NOMO-1 (cell line): Measurements from ENCODE around the gene SHROOM3.

Experiments used
- DNase-seq, 2 experiments: peaks; one replicate each; lab custom pipeline; 2025; ENCODE audit not compliant: unreplicated experiment in 2 of 2; lab: John Stamatoyannopoulos, UW

The SHROOM3 gene

GRCh38 chr4:76736414-76736813, 301.4 kb downstream of the SHROOM3 start:
- DNase-seq = peak; percentile 36 to 85

- DNase-seq = no peak
Observed at GRCh38 chr4:76737180-76737579, 302.2 kb downstream of the SHROOM3 start.

DNA sequence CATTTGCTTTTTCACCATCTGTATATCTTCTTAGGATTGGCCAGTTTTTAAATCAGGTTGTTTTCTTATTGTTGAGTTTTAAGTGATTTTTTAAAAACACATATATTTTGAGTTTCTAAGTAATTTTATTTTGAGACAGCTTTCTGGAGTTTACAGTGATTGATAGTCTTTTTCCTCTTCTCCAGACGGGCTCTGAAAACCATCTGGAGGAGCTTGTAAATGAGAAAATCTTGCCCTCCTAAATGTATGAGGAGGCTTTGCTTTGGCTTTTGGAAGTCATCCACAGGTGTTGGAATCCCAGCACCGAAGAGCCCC, 302.7 kb downstream of the SHROOM3 start:
- no peak for DNase-seq

DNA sequence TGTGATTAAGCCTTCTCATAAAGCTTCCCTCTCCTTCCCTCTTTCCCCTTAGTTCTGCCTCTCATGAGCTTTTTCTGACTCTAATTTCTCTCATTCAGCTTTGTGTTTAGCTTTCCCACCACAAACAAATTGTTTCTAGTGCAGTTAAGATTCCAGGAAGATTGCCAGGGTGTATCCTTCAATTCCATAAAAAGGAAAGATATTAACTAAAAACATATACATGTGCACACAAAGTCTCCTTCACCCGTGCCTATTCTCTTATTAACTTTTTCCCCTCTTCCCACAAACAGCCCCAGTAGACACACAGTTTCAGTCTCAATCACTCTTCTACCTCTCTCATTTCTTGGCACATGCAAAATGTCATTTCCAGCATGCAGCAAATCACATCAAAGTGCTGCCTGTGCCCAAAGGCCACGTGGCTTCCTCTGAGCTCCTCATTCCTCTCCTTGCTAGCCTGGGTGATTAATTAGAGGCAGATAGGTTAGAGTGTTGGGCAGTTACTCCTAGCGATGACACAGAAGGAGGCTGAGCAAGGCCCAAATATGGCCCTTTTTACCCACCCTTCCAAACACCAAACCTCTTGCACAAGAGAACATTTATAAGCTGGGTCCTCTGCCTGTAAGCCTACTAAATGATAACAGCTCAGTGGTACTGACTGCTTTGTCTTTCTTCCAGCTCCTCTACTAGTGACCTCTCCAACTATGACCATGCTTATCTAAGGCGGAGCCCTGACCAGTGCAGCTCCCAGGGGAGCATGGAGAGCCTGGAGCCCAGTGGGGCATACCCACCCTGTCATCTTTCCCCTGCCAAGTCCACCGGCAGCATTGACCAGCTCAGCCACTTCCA, 303.3 kb downstream of the SHROOM3 start:
- no peak for DNase-seq

DNA sequence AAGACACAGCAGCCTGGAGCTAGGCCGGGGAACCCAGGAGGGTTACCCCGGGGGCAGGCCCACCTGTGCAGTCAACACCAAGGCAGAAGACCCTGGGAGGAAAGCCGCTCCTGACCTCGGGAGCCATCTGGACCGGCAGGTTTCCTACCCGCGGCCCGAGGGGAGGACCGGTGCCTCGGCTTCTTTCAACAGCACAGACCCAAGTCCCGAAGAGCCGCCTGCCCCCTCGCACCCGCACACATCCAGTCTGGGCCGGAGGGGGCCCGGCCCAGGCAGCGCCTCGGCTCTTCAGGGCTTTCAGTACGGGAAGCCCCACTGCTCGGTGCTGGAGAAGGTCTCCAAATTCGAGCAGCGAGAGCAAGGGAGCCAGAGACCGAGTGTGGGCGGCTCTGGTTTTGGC, 305.2 kb downstream of the SHROOM3 start:
- no peak for DNase-seq

DNA sequence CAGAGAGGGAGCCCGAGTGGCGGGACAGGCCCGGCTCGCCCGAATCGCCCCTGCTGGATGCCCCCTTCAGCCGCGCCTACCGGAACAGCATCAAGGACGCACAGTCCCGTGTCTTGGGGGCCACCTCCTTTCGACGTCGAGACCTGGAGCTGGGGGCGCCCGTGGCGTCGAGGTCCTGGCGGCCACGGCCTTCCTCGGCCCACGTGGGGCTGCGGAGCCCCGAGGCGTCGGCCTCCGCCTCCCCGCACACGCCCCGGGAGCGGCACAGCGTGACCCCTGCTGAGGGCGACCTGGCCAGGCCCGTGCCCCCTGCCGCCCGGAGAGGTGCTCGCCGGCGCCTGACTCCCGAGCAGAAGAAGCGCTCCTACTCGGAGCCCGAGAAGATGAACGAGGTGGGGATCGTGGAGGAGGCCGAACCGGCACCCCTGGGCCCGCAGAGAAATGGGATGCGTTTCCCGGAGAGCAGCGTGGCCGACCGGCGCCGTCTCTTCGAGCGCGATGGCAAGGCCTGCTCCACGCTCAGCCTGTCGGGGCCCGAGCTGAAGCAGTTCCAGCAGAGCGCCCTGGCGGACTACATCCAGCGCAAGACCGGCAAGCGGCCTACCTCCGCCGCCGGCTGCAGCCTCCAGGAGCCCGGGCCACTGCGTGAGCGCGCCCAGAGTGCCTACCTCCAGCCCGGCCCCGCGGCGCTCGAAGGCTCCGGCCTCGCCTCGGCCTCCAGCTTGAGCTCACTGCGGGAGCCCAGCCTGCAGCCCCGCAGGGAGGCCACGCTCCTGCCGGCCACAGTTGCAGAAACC, 306.0 kb downstream of the SHROOM3 start:
- no peak for DNase-seq

DNA sequence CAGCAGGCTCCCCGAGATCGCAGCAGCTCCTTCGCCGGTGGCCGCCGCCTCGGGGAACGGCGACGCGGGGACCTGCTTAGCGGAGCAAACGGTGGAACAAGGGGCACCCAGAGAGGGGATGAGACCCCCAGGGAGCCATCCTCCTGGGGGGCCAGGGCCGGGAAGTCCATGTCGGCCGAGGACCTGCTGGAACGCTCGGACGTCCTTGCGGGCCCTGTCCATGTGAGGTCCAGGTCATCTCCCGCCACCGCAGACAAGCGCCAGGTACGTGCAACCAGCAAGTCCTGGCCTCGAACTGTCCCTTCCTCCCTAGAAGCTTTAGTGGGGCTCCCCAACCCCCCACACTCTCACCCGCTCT, 306.6 kb downstream of the SHROOM3 start:
- no peak for DNase-seq

DNA sequence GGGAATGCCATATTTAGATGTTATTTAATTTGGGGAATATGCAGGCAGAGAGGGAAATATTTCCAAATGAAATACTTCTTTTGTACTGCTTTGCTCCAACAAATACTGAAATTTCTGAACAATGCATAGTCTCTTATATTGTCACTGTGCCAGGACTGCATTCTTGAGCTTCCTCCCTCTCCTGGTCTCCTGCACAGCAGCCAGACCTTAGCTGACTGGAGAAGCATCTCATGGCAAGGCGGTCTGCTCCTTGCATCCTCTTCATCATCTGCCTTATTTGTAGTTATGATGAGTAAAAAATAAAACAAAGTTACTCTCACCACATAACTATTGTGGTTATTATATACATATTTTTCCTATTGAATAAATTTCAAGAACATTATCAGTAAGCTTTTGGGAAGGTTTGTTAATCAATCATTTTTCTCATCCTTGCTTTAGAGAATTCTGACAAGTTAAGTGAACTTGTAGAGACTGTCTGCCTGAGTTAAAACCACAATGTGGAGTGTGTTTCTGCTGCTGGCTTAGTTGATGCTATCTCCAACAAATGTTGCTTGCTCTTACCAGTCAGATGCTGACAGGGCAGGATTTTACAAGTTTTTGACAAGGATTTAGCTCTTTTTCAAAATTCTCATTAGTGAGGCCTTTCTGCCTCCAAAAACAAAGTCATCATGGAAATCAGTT, 309.4 kb downstream of the SHROOM3 start:
- no peak for DNase-seq

DNA sequence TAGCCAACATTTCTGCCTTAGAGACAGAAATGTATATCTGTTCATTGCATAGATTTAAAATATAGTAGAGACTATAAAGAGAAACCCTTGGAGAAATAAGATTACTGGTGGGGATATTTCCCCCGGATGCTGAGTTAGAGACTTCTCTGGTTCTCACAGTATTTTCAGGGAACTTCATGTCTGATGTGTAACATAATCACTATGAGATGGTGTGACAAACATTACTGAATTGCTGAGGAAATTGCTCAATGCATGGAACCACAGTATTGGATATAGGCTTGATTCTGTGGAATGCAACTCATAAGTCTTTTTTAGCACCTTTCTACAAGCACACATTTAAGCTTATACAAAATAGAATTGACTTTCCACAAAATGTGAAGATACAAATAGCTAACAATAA, 310.2 kb downstream of the SHROOM3 start:
- DNase-seq = peak in 1 of 2 experiments; percentile 15

GRCh38 chr4:76747563-76747962, 312.5 kb downstream of the SHROOM3 start:
- DNase-seq = no peak

- peak; percentile 20 to 62 for DNase-seq
Observed at GRCh38 chr4:76748649-76749048, 313.6 kb downstream of the SHROOM3 start.

DNA sequence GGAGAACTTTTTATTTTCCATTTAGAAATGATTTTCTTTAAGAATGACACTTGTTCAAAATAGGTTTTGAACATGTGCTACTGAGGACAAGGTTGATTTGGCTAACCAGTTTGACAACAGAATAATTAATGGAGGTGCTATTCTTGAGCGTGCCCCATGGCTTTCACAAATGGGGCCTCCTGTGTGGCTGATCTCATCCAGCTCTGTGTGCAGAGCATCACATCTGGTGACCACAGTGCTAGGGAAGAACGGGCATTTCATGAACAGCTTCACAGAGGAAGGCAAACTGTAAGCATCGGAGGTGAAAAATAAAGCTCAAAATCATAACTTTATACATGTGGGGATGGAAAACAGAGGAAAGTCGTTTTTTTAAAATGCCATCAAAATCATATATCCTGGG, 314.3 kb downstream of the SHROOM3 start:
- no peak for DNase-seq

- DNase-seq = no peak
Observed at GRCh38 chr4:76750716-76751115, 315.7 kb downstream of the SHROOM3 start.

GRCh38 chr4:76751612-76752343, 316.7 kb downstream of the SHROOM3 start:
- DNase-seq = no peak

DNA sequence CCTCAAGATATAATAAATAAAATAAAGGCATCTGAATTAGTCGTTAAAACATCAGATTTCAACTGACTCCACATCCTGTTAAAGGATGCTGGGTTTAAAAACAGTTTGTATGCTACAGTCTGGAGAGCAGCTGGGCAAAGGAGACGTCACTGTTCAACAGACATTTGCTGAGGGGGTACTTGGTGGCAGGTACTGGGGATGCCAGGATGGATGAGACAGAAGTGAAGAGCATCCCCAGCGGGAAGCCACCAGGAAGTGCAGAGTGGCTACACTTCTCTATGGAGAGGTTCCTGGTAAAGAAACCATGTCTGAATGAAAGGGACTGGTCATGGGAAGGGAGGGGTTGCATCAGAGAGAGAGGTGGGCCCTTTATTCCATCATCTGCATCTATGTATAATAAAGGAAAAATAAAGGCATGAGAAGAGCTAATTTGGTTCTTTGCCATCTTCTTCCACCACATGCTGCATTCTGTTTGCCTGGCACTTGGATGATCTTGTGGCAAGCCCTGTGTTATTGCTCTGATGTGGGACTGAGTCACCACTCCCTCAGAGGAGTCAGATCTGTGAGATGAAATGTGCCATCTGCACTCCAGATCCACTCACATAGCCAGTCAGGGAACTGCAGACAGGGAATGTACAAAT, 318.0 kb downstream of the SHROOM3 start:
- DNase-seq = no peak

- DNase-seq = no peak
Observed at GRCh38 chr4:76753814-76754213, 318.8 kb downstream of the SHROOM3 start.

DNA sequence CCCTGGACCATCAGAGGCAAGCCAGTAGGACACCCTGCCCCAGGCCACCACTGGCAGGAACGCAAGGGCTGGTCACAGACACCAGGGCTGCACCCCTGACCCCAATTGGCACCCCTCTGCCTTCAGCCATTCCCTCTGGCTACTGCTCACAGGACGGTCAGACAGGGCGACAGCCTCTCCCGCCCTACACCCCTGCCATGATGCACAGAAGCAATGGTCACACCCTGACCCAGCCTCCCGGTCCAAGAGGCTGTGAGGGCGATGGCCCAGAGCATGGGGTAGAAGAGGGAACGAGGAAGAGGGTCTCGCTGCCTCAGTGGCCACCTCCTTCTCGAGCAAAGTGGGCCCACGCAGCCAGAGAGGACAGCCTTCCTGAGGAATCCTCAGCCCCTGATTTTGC, 319.4 kb downstream of the SHROOM3 start:
- no peak for DNase-seq

DNA sequence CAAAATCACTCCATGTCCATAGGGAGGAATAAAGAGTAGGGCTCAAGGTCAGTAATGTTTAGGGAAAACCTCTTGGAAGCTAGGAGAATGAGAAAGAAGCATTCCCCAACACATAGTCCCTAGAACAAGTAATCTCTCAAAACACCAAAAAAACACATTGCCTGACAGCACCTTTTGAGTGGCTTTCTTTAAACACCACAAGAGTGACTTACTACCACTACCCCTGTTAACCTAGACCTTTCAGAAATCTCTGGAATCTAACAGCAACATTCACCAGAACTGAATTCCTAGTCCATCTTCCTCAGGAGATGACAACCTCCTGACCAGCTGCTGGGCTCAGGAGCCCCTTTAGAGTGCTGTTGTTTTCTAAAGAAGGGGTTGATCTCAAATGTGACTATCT, 320.7 kb downstream of the SHROOM3 start:
- DNase-seq = no peak

DNA sequence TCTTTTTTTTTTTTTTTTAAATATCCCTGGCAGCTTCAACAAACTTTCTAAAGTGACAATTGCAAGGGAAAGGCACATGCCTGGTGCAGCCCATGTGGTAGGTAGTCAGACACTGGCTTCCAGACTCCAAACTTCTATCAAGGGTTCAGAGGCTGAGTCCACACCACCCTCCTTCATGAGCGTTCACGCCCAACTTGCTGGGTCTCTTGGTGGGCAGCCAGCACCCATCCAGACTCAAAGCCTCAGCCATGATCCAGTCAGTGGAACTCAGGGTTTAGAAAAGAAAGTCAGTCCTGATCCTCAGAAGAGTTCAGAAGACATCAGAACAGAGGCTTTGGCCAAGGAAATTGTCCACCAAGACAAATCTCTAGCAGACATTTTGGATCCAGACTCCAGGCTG, 321.4 kb downstream of the SHROOM3 start:
- no peak for DNase-seq

- no peak for DNase-seq
Observed at GRCh38 chr4:76757418-76757939, 322.4 kb downstream of the SHROOM3 start.
